Tracheal epithelial cell (primary cell): ENCODE measurements around the gene ZNF678. TPM values are rescaled to one million over a fixed set of nuclear protein-coding genes. Genes with fewer than 3 reads are reported as not detected.

Experiments used
- total RNA-seq: library from RNA; depleted of rRNA; stranded (reverse); fragments of >200 nt; gene quantifications from 2 replicates; pipeline ENCODE4 v1.2.1, GENCODE V29; 2014

Gene ZNF678
- total RNA-seq, result 3.8 and 8.0 TPM in 2 replicates

DNA sequence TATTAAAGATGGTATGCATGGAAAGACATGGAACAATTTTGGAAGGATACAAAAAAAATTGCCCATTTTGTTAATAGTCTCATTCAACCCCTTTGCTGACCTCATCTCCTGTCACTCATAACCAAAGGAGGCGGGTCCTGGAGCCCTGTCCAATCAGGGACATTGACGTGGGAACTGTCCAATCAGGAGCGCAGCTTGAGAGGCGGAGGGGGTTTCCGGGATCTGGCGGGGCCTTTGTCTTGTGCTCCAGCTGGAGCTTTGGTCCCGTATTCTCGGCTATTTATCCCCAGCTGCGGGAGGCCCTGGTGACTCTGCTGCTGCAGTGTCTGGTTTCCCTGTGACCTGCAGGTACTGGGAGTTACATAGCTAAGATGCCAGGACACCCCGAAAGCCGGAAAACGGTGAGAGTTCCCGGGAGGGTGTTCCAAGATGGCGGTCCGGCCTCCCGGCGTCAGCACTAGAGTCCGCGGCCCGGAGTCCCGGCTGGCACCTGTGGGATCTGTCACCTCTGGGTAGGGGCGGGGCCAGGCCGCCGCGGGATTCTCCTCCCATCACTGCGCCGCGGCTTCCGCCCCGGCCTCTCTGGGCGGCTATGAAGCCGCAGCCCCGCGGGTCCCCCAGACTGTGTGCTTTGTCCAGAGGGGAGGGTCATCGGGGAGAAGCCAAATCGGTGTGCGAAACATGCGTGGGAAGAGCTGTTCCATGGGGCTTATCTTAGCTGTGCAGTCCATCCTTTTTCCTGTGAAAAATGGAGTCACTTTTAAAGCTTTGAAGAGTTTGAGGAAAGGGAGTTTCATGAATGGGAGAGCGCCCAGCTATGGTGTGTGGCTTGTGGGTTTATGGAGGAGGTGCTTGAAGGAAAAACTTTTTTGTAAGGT, at the start of gene ZNF678:
ZNF678 (plus strand) TSS at position 233 of the 878 bp plus-strand sequence. CDS start 87,436 bp downstream, outside the sequence.

Other genes with a start within 250 kb of the ZNF678 start
- 22.9 and 23.0 TPM in 2 replicates for gene CDC42BPA, start 245.1 kb upstream of the ZNF678 start, total RNA-seq
- gene JMJD4, start 171.7 kb downstream of the ZNF678 start, total RNA-seq, result 22.2 and 35.7 TPM in 2 replicates
- gene SNAP47, start 171.9 kb downstream of the ZNF678 start, total RNA-seq, result 42.9 and 50.7 TPM in 2 replicates